Iris pigment epithelial cell (primary cell): ENCODE measurements around the gene FADS2.

ENCODE experiments used
- DNase-seq: peaks from one replicate; pipeline ENCODE4 v3.0.0-alpha.2; 2011; ENCODE audit warnings: low read depth

The FADS2 gene

DNA sequence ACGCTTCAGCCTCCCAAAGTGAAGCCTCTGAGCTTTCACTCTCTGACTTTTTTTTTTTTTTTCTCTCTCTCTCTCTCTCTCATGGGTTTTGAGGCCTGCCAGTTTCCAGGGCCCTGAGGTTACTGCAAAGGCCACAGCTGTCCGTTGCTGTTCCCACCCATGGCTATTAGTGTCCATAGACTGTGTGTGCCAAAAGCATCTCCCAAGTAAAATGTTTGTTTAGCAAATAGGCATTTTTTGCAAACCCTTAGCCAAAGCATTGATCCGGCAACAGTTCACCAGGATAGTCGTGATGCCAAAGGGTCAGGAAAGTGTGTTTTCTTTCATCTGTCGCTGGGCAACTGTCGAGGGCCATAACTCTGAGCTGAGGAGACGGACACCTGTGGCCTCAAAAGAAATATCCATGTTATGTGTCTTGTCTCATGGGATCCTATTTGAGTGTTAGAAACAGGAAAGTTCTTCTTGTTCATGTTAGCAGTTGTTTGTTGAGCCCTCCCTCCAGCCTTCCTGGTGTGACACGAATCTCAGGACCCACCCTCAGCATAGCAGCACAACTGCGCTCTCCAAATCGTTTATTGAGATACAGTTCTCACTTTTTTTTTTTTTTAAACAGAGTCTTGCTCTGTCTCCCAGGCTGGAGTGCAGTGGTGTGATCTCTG, 18.4 kb downstream of the FADS2 start:
- no peak for DNase-seq

DNA sequence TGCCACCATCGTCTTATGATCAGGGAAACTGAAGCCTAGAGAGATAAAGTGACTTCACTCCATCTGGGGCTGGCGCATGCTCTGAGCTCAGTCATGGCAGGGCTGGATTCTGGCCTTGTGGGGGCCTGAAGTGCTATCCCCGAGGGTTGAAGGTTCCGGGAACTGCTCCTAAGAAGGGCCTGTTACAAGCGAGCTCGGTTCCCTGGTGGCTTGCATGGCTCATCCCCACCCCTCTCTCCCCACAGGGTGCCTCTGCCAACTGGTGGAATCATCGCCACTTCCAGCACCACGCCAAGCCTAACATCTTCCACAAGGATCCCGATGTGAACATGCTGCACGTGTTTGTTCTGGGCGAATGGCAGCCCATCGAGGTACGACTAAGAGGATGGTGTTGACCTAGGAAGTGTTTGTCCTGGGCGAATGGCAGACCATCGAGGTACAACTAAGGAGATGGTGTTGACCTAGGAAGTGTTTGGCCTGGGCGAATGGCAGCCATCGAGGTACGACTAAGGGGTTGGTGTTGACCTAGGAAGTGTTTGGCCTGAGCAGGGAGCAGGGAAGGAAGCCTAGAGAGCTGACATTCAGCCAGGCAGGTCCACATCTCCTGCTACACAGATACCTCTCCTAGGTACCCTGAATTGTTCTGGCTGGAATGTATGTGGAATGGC, 19.9 kb downstream of the FADS2 start:
- no peak for DNase-seq

DNA sequence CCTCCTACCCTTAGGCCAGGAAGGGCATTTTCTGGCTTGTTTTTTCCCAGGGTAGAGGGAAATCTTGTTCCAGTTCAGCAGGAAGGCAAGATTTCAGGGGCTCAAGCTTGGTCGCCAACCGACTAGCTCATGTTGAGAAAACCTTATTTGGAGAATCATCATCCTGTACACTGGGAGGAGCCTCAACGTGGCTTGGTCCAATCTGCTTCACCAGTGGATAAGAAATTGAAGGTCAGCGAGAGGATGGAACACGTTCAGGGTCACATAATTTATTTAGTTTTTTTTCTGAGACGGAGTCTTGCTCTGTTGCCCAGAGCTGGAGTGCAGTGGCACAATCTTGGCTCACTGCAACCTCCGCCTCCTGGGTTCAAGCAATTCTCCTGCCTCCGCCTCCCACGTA, 20.5 kb downstream of the FADS2 start:
- DNase-seq = no peak

DNA sequence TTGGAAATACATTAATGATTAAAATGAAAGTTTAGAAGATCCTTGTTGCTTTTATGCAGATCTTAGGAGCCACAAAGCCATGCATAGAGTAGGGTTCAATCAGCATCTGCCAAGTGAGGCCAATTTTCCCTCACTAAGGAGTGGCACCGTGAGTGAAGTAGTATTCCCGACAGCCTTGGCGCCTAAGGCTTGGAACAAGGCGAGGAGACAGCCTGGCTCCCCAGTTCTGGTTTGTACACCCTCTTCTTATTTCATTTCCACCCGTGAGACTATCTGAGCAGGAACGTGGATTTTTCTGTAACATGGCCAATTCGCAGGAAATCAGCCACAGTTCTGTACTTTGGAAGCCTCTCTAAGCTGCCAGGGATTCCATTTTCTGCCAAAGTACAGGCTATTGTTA, 22.6 kb downstream of the FADS2 start:
- DNase-seq = no peak

DNA sequence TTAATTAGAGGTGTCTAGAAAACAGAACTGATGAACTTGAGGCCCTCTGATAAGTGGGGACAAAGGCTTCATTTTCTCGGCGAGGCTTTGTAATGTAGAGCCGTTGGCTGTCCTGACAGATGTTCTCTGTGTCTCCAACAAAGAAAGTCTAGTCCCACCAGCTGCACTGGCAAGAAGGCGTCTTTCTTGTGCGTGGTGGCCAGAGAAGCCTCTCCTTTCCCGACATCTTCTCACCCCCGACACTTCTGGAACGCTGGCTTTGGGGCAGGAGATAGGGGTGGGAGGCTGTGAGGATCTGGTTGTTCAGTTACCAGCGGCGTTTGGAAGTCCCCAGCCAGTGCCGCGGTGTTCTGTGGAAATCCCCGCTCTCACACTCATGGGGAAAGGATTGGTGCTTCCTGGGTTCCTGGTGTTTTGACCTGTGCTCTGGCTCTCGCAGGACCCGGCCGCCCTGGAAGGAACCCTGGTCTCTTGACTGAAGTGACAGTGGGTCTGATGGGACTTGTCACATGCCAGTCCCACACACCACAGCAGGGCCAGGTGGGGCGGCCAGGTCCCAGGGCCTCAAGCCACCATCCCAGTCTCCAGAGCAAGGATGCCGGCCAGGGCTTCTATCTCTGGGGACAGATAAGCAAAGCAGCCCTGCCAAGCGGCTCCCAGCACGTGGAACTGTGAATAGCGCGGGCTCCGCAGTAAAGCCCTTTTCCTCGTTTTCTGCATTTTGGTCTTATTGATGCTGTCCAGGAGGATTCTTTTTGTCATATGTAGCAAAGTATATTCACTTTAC, 23.2 kb downstream of the FADS2 start:
- no peak for DNase-seq

DNA sequence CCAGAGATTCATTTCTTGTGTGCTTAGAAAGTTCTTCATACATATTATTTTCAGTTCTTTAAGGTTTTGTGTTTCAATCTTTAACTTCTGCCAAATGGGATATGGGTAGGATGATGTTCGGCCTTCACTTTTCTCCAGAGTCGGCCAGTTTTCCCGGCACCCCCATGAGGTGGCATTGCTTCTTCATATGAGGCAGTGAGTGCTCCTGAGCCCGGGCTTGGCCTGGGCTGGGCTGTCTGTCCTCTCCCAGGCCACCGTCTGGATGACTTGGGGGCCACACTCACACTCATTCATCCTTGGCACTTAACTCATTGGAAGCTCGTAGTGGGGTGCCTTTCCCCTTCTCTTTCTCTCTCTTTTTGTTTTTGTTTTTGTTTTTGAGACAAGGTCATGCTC, 23.8 kb downstream of the FADS2 start:
- no peak for DNase-seq

DNA sequence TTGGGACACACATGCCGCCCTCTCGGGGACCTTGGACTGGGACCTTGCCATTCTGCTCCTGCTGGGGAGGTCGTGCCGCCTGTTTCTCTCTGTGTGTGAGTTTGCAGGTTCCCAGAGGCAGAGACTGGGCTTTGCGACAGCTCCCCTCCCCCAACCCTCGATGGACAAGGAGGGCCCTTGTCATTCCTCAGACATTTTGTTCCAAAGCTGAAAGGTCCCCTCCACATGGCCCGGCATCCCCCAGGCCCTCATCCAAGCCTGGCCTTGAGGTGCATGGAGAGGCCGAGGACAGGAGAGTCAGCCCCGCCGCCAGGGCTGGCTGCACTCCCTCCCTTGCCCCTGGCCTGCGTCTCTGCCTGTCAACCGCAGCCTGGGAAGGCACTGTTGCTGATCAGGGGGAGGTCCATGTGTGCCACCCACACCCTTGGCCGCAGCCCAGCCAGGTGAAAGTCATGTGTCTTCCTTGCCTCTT, 25.6 kb downstream of the FADS2 start:
- DNase-seq = no peak

DNA sequence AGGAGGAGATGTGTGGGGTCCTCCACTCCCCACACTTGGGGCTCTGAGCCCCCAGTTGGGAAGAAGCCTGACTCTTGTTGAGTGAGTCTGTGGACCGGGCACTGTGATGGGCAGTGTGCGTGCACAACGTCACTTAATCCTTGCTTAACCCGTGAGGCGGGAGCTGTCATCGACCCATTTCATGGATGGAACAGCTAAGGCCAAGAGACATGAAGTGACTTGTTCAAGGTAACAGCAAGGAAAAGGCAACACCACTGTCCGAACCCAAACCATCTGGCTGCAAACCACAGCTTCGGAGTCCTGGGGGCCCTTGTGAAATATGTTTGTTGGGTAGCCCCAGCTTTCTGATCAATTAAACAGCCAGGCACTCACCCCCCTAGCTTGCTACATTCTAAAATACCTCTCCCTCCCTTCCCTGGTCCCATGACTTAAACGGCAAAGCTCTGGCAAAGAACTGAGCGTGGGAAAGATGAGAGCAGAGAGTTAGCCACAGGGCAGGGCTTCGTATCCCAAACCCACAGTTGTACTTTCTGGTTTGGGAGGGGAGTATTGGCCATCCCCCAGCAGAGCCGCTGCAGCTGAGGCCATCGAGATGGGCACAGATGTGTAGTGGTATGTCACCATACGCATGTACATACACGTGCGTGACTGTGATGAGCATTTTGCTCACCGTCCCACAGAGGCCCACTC, 26.3 kb downstream of the FADS2 start:
- DNase-seq = no peak

DNA sequence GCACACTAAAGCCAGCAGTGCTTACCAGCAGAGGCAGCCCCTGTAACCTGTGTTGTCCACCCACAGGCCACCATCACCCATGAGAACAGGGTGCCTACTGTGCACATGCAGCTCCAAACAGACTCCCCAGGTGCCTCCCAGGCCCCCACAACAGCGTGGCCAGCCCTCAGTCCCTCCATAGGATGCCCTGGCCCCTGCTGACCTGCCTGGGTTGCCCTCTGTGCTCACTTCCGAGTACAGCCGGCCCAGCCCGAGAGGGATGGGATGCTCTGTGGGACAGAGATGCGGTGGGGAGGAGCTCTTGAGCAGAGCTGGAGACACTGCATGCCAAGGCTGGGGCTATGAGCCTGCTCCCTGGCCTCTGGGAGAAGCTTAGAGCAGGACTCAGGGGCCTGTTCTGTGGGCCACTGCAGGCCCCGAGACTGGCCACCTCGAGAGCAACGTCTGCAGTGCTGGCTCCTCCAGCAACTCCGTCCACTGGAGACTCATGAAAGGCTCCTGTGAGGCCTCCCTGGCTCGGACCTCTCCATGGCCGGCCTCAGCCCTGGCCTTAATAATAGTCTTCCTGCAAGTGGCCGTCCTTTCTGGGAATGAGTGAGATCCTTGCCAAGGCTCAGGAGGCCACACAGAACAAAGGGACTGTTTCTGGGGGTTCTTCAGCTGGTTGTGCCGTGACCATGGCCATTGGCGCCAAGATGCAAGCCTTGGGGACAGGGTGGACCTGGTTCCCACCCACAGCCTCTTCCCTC, 27.0 kb downstream of the FADS2 start:
- DNase-seq = no peak

DNA sequence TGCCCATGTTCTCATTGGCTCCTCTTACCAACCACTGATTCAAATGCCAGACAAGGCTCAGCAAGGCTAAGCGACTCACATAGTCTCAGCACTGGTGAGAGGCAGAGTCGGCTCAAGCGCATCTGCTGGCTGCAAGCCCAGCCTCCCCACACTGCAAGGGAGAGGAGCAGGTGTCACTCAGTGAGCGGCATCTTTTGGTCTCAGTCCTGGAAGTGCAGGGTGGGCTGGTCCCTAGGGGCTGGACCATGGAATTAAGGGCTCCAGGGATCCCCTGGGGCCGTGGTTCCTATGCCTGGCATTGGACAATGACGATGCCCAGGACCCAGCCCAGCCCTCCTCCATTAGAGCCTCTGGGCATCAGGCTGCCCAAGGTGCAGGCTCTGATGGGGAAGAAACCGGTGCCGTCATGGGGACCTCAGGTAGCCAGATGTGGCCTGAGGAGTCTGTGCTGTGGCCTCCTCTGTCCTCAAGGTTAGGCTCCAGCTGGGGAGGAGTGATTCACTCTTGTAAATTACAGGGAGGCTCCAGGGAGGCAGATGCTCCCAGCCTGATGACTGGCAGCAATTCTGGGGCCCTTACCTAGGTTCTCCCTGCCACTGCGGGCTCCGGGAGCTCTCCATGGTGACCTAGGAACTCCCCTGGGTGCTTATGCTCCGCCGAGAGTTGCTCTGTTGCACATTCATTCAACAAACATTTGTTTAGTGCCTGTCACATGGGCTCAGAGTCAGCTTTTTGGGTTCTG, 28.0 kb downstream of the FADS2 start:
- peak; percentile 45 for DNase-seq

DNA sequence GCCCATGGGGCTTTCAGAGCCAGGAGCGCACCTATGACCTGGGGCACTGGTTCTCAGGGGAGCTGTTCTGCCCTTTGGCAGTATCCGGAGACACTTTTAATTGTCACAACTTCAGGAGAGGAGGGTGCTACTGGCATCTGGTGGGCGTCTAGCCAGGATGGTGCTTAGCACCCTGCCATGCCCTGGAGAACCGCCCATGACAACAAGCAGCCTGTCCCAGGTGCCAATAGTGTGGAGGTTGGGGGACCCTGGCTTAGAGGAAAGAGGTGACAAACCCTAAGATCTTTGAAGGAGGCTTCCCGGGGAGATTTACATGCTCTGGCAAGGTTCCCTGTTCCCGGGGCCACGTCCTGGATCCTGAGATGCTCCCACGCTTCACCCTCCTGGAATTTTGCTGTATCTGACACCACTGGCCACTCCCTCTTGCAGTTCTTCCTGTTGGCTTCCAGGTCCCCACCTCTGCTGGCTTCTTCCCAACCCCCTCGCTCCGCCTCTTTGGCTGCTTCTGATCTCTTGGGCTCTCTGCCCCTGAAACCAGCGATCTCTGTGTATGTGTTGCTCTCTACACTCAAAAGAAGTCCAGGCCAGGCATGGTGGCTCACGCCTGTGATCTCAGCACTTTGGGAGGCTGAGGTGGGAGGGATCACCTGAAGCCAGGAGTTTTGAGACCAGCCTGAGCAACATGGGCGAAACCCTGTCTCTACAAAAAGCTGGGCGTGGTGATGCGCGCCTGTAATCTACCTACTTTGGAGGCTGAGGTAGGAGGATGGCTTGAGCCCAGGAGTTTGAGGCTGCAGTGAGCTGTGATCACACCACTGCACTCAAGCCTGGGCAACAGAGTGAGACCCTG, 32.2 kb downstream of the FADS2 start:
- peak; percentile 44 for DNase-seq

DNA sequence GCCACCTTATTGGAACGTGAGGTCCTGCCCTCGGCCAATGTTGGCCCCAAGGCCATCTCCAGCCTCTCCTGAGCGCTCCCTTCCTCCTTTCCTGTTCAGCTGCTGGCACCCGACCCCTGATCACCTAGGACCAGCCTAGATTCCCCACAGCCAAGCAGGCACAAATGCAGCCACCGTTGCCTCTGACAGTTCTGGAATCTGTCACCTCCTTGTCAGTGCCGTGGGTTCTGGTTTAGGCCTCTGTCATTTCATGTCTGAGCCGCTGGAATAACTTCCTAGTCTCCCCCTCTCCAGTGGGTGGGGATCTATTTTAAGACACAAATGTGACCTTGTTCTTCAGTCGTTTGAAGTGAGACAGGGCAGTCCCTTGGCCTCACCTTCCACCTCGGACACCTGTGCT, 33.5 kb downstream of the FADS2 start:
- DNase-seq = no peak

DNA sequence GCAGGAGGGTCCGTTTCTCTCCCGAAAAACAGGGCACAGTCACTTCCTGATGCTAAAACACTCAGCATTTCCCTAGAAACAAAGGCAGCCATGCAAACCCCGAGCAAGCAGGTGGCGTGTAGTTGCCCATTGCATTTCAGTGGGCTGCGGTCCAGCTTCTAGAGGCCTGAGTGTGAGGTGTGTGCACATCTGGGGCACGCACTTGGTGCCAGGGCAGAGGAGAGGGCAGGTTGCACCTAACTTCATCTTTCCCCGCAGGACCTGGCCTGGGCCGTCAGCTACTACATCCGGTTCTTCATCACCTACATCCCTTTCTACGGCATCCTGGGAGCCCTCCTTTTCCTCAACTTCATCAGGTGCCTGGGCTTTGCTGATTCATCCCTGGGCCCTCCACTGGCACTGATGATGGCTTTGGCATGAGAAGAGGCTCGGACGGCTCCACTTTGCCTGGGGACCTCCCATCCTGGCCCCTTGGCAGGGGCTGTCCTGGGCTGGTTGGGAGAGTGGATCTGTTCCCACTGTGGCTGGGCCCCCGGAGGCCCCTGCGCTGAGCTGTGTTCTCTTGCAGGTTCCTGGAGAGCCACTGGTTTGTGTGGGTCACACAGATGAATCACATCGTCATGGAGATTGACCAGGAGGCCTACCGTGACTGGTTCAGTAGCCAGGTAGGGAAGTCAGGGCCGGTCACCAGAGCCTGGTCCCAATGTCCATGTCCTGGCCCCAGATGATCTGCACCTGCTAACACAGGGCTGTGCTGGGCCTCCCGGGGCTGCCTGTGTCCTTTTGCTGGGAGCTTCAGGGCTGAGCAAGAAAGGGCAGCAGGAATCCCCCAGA, 34.8 kb downstream of the FADS2 start:
- DNase-seq = no peak

DNA sequence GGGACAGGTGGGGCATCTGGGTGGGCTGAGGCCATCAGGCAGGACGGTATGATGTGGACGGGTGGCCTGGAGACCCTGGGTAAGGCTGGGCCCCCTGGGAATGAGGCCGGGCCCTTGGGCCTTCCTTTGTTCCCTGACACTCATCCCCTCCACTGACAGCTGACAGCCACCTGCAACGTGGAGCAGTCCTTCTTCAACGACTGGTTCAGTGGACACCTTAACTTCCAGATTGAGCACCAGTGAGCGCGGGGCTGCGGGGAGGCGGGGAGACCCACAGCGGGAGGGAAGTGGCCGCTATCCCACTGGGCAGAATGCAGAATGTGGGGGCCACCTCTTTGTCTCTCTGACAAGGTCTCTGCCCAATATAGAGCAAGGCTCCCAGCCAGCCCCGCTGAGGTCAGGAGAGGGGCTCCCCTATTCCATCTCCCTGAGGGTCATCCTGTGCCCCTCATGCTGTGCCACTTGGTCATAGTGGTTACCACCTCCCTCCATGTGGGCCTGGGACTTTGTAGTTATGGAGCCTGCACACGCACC, 35.5 kb downstream of the FADS2 start:
- DNase-seq = no peak

DNA sequence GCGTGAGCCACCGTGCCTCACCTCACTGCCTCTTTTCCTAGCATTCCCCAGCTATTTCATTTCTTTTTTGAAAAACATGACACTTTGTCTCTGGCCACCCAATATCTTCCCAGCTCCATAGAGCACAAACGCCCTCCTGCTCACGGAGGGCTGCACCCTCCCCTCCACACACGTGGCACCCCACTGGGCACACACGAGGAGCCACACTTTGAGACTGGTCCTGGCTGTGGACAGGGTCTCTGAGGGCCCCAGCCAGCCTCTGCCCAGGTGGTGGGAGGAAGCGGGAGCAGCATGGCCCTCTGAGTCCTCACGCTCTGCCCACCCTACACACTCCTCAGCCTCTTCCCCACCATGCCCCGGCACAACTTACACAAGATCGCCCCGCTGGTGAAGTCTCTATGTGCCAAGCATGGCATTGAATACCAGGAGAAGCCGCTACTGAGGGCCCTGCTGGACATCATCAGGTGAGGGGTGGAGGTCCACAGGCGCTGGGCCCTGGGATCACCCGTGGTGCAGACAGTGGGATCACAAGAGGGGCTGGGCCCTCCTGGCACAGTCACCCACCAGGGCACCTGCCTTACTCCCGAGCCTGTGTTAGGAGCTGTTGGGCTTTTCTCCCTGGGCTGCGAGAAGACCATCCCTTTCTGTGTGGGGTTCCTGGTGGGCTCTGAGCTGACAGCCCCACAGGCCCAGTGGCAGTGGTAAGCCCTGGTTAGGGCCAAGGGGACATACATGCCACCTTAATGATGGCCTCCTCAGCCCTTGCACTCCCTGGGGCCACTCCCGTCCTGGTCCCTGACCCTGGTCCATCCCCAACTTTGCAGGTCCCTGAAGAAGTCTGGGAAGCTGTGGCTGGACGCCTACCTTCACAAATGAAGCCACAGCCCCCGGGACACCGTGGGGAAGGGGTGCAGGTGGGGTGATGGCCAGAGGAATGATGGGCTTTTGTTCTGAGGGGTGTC, 37.0 kb downstream of the FADS2 start:
- no peak for DNase-seq

DNA sequence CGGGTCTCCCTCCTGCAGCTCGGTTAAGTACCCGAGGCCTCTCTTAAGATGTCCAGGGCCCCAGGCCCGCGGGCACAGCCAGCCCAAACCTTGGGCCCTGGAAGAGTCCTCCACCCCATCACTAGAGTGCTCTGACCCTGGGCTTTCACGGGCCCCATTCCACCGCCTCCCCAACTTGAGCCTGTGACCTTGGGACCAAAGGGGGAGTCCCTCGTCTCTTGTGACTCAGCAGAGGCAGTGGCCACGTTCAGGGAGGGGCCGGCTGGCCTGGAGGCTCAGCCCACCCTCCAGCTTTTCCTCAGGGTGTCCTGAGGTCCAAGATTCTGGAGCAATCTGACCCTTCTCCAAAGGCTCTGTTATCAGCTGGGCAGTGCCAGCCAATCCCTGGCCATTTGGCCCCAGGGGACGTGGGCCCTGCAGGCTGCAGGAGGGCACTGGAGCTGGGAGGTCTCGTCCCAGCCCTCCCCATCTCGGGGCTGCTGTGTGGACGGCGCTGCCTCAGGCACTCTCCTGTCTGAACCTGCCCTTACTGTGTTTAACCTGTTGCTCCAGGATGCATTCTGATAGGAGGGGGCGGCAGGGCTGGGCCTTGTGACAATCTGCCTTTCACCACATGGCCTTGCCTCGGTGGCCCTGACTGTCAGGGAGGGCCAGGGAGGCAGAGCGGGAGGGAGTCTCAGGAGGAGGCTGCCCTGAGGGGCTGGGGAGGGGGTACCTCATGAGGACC, 38.3 kb downstream of the FADS2 start:
- DNase-seq = no peak

DNA sequence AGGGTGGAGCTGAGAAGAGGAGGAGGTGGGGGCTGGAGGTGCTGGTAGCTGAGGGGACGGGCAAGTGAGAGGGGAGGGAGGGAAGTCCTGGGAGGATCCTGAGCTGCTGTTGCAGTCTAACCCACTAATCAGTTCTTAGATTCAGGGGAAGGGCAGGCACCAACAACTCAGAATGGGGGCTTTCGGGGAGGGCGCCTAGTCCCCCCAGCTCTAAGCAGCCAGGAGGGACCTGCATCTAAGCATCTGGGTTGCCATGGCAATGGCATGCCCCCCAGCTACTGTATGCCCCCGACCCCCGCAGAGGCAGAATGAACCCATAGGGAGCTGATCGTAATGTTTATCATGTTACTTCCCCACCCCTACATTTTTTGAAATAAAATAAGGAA, 38.9 kb downstream of the FADS2 start:
- DNase-seq = no peak
